GM13977 (cell line): ENCODE data around the gene ARMC2.

Experiments
- DNase-seq: peaks from one replicate; pipeline ENCODE4 v3.0.0; 2012; ENCODE audit warnings: low spot score
- CTCF ChIP-seq: IDR thresholded peaks from 2 replicates; pipeline ENCODE4 v1.5.1; 2012; ENCODE audit warnings: mild to moderate bottlenecking, control low read depth; ENCODE audit not compliant: insufficient read depth; ENCODE audit errors: extremely low read depth, missing control alignments
- in situ Hi-C: fragments of 300-500 bp; cut with MboI; formaldehyde crosslinking; loops from one replicate; pipeline ENCODE4 v1.12.0; 2022; ENCODE audit warnings: low sequenced_read_pairs, low pct_unique_long_range_greater_than_20kb, mixed read lengths, inconsistent platforms; ENCODE audit not compliant: unreplicated experiment

The ARMC2 gene

GRCh38 chr6:108866798-108867197 lies 18.6 kb downstream of the ARMC2 start:
- in situ Hi-C loops = no loop called here
- TF ChIP-seq CTCF = no peak
- no peak for DNase-seq

GRCh38 chr6:108868647-108869046 lies 20.4 kb downstream of the ARMC2 start:
- TF ChIP-seq CTCF = no peak
- DNase-seq = no peak
- in situ Hi-C loops = no loop called here

GRCh38 chr6:108869876-108870275 lies 21.7 kb downstream of the ARMC2 start:
- in situ Hi-C loops = no loop called here
- DNase-seq = no peak
- no peak for TF ChIP-seq CTCF

- in situ Hi-C loops = no loop called here
- no peak for TF ChIP-seq CTCF
- no peak for DNase-seq
Observed at GRCh38 chr6:108870357-108870756, 22.1 kb downstream of the ARMC2 start.

- DNase-seq = no peak
- in situ Hi-C loops = no loop called here
- no peak for TF ChIP-seq CTCF
Observed at GRCh38 chr6:108872141-108872557, 23.9 kb downstream of the ARMC2 start.

- in situ Hi-C loops = no loop called here
- DNase-seq = no peak
- TF ChIP-seq CTCF = no peak
Observed at GRCh38 chr6:108872575-108872974, 24.4 kb downstream of the ARMC2 start.

- in situ Hi-C loops = no loop called here
- TF ChIP-seq CTCF = no peak
- DNase-seq = no peak
Observed at GRCh38 chr6:108873251-108873650, 25.0 kb downstream of the ARMC2 start.
